ENCODE data around the gene KRT79.

- TF ChIP-seq POLR2A (IDR thresholded peaks at IDR 0.05) (no peak), CTCF (IDR thresholded peaks at IDR 0.05) (no peak)
Measured at GRCh38 chr12:52823761-52824450, 10.2 kb downstream of the KRT79 start.
